HepG2 (cell line): ENCODE results near the gene SLC12A5. TPM values are rescaled to one million over a fixed set of nuclear protein-coding genes. Genes with fewer than 3 reads are reported as not detected.
A peak's percentile ranks its signal among the peaks of the same experiment; 100 is the strongest.

Experiments used
- EP300 ChIP-seq, 3 experiments: sonication (generic) in 1 of 3; formaldehyde crosslinking in 1 of 3; IDR thresholded peaks; 2 replicates each; pipeline versions ENCODE4 v1.5.1 to v1.6.1; 2011 to 2020; ENCODE audit warnings: low read depth in 2 of 3, low read length in 2 of 3, borderline replicate concordance in 1 of 3, improper control_type of control experiment in 1 of 3, mild to moderate bottlenecking in 1 of 3, missing genetic modification reagents in 1 of 3, moderate library complexity in 1 of 3
- ETV5 ChIP-seq: IDR thresholded peaks from 2 replicates; pipeline ENCODE4 v1.6.1; 2018; ENCODE audit warnings: missing biosample characterization, missing genetic modification reagents, inconsistent platforms, borderline replicate concordance
- FOSL1 ChIP-seq: sonication (generic); formaldehyde crosslinking; IDR thresholded peaks from 2 replicates; pipeline ENCODE4 v1.9.0; 2021; ENCODE audit warnings: missing genetic modification reagents, borderline replicate concordance
- KDM5B ChIP-seq: sonication (generic); formaldehyde crosslinking; IDR thresholded peaks from 2 replicates; pipeline ENCODE4 v1.4.0; 2020; ENCODE audit warnings: missing genetic modification reagents, mild to moderate bottlenecking, borderline replicate concordance
- RELA ChIP-seq: sonication (generic); formaldehyde crosslinking; IDR thresholded peaks from 2 replicates; pipeline ENCODE4 v1.4.0; 2020; ENCODE audit warnings: missing genetic modification reagents
- THAP11 ChIP-seq: IDR thresholded peaks from 2 replicates; pipeline ENCODE4 v1.6.1; 2016; ENCODE audit warnings: missing biosample characterization, missing genetic modification reagents
- ZFP36L2 ChIP-seq: sonication (generic); formaldehyde crosslinking; IDR thresholded peaks from 2 replicates; pipeline ENCODE4 v1.4.0; 2020; ENCODE audit warnings: missing genetic modification reagents
- ZNF230 ChIP-seq: sonication (generic); formaldehyde crosslinking; IDR thresholded peaks from 2 replicates; pipeline ENCODE4 v1.4.0; 2020; ENCODE audit warnings: mild to moderate bottlenecking, missing genetic modification reagents
- ZNF549 ChIP-seq: sonication (generic); formaldehyde crosslinking; IDR thresholded peaks from 2 replicates; pipeline ENCODE4 v1.5.0; 2020; ENCODE audit warnings: missing genetic modification reagents
- ZNF563 ChIP-seq: sonication (generic); formaldehyde crosslinking; IDR thresholded peaks from 2 replicates; pipeline ENCODE4 v1.8.0; 2022; ENCODE audit warnings: mild to moderate bottlenecking, moderate library complexity, missing genetic modification reagents
- polyA plus RNA-seq, 8 experiments: library from polyadenylated mRNA; depleted of rRNA in 3 of 8; stranded (reverse) in 7 of 8; unstranded in 1 of 8; fragments of >200 nt; fragmentation: Illumina TruSeq in 4 of 8; extraction: Trizol in 4 of 8; gene quantifications; 2 replicates each; pipeline versions ENCODE4 v1.2.1 to v1.2.3, GENCODE V29; 2011 to 2016; ENCODE audit warnings: low read depth in 4 of 8, missing spikeins in 1 of 8, mixed read lengths in 1 of 8; ENCODE audit not compliant: insufficient read depth in 1 of 8
- total RNA-seq, 5 experiments: library from RNA; depleted of rRNA; stranded (reverse); fragments of >200 nt; fragmentation: Illumina TruSeq; extraction: Trizol; gene quantifications; 2 replicates each; pipeline ENCODE4 v1.2.3, GENCODE V29; 2016; ENCODE audit warnings: low read depth in 1 of 5
- TF ChIP-seq, protein P1 (sequence below): sonication (generic); formaldehyde crosslinking; IDR thresholded peaks from 2 replicates; pipeline ENCODE4 v1.5.1; 2020; ENCODE audit warnings: mild to moderate bottlenecking, missing genetic modification reagents, borderline replicate concordance
- TF ChIP-seq, protein P2 (sequence below): sonication (generic); formaldehyde crosslinking; IDR thresholded peaks from 2 replicates; pipeline ENCODE4 v1.5.0; 2020; ENCODE audit warnings: missing genetic modification reagents, mild to moderate bottlenecking, borderline replicate concordance
- TF ChIP-seq, protein P3 (sequence below): sonication (generic); formaldehyde crosslinking; IDR thresholded peaks from 2 replicates; pipeline ENCODE4 v1.4.0; 2020; ENCODE audit warnings: missing genetic modification reagents, borderline replicate concordance

Gene SLC12A5
- total and polyA plus RNA-seq, 2 of the 13 experiments (the other 11 are each of a cell fraction or from before 2014, with no cell fraction given), result 4.3 to 5.4 TPM

DNA sequence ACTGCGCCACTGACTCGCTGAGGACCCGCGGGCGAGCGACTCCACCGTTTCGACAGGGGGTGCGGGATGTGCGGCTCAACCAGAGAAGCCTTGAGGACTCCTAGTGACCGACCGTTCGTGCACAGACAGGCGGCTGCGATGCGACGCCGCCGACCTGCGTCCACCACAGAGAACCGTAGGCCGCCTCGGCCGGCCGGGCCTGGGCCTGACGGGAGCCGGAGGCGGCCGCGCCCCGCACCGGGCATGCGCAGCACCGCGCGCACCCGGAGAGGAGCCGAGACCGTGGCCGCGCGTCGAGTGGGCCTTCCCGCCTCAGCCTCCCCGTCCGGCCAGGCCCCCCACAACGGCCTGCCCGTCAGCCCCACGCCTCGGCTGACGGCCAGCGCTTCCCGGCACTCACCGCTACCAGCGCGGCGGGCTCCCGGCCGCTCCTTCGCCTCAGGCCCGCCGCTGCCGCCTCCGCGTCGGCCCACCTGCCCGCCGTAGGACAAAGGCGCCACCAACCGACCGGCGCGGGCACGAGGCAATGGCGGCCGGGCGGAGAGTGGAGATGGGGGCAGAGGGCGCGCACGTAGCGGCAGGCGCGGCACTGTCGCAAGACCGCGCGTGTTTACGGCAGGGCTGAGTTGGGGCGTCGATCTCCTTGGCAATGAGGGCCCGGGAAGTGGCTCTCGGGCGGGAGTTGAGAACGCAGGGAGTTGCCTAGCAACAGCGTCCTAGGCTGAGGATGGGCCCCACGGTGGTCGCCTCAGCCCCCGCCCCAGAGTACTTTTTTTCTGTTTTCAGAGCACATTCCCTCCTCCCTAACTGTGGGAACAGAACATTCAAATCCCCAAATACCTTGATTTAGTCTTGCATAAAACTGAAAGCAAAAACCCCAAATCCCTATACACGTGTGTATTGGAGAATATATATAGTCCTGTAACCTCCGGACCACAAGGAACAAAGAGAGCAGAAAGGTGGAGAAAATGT lies 60.7 kb downstream of the SLC12A5 start, which contains the start of gene NCOA5 (continued):
- TF ChIP-seq, protein P1, sequence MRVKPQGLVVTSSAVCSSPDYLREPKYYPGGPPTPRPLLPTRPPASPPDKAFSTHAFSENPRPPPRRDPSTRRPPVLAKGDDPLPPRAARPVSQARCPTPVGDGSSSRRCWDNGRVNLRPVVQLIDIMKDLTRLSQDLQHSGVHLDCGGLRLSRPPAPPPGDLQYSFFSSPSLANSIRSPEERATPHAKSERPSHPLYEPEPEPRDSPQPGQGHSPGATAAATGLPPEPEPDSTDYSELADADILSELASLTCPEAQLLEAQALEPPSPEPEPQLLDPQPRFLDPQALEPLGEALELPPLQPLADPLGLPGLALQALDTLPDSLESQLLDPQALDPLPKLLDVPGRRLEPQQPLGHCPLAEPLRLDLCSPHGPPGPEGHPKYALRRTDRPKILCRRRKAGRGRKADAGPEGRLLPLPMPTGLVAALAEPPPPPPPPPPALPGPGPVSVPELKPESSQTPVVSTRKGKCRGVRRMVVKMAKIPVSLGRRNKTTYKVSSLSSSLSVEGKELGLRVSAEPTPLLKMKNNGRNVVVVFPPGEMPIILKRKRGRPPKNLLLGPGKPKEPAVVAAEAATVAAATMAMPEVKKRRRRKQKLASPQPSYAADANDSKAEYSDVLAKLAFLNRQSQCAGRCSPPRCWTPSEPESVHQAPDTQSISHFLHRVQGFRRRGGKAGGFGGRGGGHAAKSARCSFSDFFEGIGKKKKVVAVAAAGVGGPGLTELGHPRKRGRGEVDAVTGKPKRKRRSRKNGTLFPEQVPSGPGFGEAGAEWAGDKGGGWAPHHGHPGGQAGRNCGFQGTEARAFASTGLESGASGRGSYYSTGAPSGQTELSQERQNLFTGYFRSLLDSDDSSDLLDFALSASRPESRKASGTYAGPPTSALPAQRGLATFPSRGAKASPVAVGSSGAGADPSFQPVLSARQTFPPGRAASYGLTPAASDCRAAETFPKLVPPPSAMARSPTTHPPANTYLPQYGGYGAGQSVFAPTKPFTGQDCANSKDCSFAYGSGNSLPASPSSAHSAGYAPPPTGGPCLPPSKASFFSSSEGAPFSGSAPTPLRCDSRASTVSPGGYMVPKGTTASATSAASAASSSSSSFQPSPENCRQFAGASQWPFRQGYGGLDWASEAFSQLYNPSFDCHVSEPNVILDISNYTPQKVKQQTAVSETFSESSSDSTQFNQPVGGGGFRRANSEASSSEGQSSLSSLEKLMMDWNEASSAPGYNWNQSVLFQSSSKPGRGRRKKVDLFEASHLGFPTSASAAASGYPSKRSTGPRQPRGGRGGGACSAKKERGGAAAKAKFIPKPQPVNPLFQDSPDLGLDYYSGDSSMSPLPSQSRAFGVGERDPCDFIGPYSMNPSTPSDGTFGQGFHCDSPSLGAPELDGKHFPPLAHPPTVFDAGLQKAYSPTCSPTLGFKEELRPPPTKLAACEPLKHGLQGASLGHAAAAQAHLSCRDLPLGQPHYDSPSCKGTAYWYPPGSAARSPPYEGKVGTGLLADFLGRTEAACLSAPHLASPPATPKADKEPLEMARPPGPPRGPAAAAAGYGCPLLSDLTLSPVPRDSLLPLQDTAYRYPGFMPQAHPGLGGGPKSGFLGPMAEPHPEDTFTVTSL (CRISPR knock-in tag), result no peak
- no peak for TF ChIP-seq ZNF230 (CRISPR knock-in tag)
- peak; percentile 58; the same call in 1 of the 2 replicates for TF ChIP-seq RELA
- peak; percentile 98 for TF ChIP-seq KDM5B
- TF ChIP-seq FOSL1, result no peak
- TF ChIP-seq, protein P2, sequence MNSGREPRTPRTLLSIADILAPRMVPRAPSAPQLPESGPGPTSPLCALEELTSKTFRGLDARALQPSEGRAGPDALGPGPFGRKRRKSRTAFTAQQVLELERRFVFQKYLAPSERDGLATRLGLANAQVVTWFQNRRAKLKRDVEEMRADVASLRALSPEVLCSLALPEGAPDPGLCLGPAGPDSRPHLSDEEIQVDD, result peak; percentile 76
- TF ChIP-seq, protein P3, sequence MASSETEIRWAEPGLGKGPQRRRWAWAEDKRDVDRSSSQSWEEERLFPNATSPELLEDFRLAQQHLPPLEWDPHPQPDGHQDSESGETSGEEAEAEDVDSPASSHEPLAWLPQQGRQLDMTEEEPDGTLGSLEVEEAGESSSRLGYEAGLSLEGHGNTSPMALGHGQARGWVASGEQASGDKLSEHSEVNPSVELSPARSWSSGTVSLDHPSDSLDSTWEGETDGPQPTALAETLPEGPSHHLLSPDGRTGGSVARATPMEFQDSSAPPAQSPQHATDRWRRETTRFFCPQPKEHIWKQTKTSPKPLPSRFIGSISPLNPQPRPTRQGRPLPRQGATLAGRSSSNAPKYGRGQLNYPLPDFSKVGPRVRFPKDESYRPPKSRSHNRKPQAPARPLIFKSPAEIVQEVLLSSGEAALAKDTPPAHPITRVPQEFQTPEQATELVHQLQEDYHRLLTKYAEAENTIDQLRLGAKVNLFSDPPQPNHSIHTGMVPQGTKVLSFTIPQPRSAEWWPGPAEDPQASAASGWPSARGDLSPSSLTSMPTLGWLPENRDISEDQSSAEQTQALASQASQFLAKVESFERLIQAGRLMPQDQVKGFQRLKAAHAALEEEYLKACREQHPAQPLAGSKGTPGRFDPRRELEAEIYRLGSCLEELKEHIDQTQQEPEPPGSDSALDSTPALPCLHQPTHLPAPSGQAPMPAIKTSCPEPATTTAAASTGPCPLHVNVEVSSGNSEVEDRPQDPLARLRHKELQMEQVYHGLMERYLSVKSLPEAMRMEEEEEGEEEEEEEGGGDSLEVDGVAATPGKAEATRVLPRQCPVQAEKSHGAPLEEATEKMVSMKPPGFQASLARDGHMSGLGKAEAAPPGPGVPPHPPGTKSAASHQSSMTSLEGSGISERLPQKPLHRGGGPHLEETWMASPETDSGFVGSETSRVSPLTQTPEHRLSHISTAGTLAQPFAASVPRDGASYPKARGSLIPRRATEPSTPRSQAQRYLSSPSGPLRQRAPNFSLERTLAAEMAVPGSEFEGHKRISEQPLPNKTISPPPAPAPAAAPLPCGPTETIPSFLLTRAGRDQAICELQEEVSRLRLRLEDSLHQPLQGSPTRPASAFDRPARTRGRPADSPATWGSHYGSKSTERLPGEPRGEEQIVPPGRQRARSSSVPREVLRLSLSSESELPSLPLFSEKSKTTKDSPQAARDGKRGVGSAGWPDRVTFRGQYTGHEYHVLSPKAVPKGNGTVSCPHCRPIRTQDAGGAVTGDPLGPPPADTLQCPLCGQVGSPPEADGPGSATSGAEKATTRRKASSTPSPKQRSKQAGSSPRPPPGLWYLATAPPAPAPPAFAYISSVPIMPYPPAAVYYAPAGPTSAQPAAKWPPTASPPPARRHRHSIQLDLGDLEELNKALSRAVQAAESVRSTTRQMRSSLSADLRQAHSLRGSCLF (CRISPR knock-in tag), result no peak
- TF ChIP-seq THAP11 (CRISPR knock-in tag), result peak; percentile 95
- TF ChIP-seq ZNF549 (CRISPR knock-in tag), result peak; percentile 84
- peak; percentile 61 for TF ChIP-seq ETV5 (CRISPR knock-in tag)
- peak; percentile 97 for TF ChIP-seq ZNF563 (CRISPR knock-in tag)
- TF ChIP-seq ZFP36L2, result 0 out of 2 replicates have a peak, but pooled peaks have one; percentile 27
- peak; percentile 14 to 40; a peak in 2 of 4 replicates for TF ChIP-seq EP300 (IDR thresholded peaks at IDR 0.05; ENCODE audit: low read depth in 2 of 2, low read length in 2 of 2)
- peak; percentile 71 for TF ChIP-seq EP300 (CRISPR knock-in tag; IDR thresholded peaks at IDR 0.05; ENCODE audit: borderline replicate concordance)
